NCI-H524 (cell line): Measurements from ENCODE around the gene AGAP2.
"Not testable (repeated sequence)": the region's sequence is repeated elsewhere in the genome, so short reads cannot be mapped to it uniquely, and the experiment has no call there.

Experiments used
- DNase-seq, 2 experiments: peaks; one replicate each; lab custom pipeline; 2025; lab: John Stamatoyannopoulos, UW

The AGAP2 gene

GRCh38 chr12:57722716-57723629 is 15.6 kb downstream of the AGAP2 start:
- peak; percentile 39 to 60 for DNase-seq

GRCh38 chr12:57721846-57722608 is 16.5 kb downstream of the AGAP2 start:
- DNase-seq: not testable (repeated sequence)

- DNase-seq: no peak
Observed at GRCh38 chr12:57720606-57721595, 17.6 kb downstream of the AGAP2 start.

- DNase-seq: no peak
Observed at GRCh38 chr12:57719777-57720605, 18.6 kb downstream of the AGAP2 start.

GRCh38 chr12:57718641-57719528 is 19.7 kb downstream of the AGAP2 start:
- DNase-seq: no peak

GRCh38 chr12:57717846-57718640 is 20.5 kb downstream of the AGAP2 start:
- DNase-seq: no peak

- DNase-seq: no peak
Observed at GRCh38 chr12:57717131-57717530, 21.4 kb downstream of the AGAP2 start.

- no peak for DNase-seq
Observed at GRCh38 chr12:57716305-57716704, 22.2 kb downstream of the AGAP2 start.

- no peak for DNase-seq
Observed at GRCh38 chr12:57715786-57716185, 22.8 kb downstream of the AGAP2 start.

- peak in 1 of 2 experiments; percentile 61 for DNase-seq
Observed at GRCh38 chr12:57715036-57715748, 23.4 kb downstream of the AGAP2 start.

GRCh38 chr12:57713209-57713608 is 25.3 kb downstream of the AGAP2 start:
- DNase-seq: no peak

- DNase-seq: no peak
Observed at GRCh38 chr12:57712701-57713100, 25.8 kb downstream of the AGAP2 start.

- no peak for DNase-seq
Observed at GRCh38 chr12:57708296-57708695, 30.2 kb downstream of the AGAP2 start.

- DNase-seq: no peak
Observed at GRCh38 chr12:57707250-57707649, 31.3 kb downstream of the AGAP2 start.

- DNase-seq: no peak
Observed at GRCh38 chr12:57700317-57700716, 38.2 kb downstream of the AGAP2 start.

- DNase-seq: no peak
Observed at GRCh38 chr12:57698414-57698813, 40.1 kb downstream of the AGAP2 start.

- no peak for DNase-seq
Observed at GRCh38 chr12:57697076-57697475, 41.5 kb downstream of the AGAP2 start.

- no peak for DNase-seq
Observed at GRCh38 chr12:57695770-57696432, 42.6 kb downstream of the AGAP2 start.
